IPS DF 19.7 (cell line): ENCODE measurements around the gene EXOC5.
"Not testable (repeated sequence)": the region's sequence is repeated elsewhere in the genome, so short reads cannot be mapped to it uniquely, and the experiment has no call there.

Experiments
- DNase-seq: peaks from one replicate; pipeline ENCODE4 v3.0.0-alpha.2; 2013; ENCODE audit warnings: low read depth, low spot score

Gene EXOC5

DNA sequence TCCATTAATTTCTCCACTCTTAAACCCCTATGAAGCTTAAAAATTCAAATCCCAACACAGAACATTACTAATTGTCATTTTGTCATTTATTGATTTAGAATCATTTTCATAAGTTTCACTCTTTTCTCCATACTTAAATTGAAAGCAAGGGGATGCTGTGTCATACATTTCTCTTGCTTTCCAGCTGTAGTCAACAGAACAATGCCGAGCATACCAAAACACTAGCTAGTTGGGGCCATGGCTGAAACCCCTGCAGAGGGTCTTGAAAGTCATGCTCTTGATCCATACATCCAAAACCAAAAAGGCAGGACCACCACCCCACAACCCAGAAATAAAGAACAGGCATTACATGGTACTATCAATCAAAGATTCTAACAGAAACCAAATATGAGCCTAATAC, 9.0 kb downstream of the EXOC5 start:
- no peak for DNase-seq

GRCh38 chr14:57258221-57258620, 10.5 kb downstream of the EXOC5 start:
- not testable (repeated sequence) for DNase-seq

DNA sequence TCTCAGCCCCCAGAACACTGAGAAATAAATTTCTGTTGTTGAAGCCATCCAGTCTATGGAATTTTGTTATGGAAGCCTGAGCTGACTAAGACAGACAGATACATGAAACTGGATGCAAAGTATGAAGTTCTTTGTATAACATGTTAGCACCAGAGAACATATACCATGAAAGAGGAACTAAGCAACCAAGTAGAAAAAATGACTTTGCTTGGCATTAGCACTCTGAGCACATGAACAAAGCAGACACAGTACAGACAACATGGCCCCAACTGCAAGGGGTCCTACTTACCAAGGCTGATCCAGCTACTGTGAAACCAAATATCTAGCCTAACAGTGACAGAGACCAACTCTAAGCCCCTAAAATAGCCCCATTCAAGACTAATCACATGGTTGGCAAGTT, 13.8 kb downstream of the EXOC5 start:
- DNase-seq: no peak

DNA sequence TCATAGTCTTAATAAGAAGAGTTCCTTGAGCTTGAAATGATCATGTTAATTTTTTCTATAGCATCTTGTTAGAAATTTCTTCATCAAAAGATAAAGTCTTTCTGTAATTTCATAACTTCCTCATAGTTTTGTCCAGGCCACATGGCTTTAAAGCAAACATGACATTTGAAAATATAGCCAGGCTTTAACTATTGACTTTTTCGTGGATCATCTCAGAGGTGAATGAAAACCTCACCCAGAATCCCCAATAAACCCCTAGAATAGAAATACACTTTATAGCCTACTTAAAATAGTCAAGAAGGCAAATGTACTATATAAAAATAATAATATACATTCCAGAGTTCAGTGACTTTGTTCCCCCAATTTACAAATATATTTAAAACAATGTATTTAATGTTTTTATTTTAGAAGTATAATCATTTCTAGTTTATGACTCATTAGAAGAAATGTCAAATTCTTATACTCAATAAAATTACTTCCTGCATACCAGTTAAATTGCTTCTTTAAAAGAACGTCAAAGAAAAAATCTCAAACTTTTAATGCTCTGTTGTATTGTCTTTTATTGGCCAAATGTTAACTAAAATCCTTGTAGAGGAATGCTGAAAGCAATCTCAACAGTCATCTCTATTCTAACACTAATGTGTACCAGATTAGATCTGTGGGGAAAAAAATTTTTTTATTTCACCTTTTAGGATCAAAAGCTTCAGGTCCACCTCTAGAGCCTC, 21.6 kb downstream of the EXOC5 start:
- DNase-seq: no peak

DNA sequence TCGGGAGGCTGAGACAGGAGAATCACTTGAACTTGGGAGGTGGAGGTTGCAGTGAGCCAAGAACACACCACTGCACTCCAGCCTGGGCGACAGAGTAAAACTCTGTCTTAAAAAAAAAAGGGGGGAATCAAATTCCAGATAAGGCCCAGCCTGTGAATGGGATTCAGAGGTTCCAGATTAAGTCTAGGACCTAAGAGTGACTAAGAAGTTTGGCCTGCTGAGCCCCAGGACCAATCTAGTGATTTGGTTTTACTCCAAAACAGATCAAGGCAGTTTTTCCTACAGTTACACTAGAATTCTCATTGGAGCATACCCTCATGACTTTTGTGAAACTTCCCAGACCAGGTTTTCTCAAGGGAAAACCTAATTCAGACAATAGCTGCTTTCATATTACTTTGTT, 22.8 kb downstream of the EXOC5 start:
- DNase-seq: no peak

- DNase-seq: no peak
Measured at GRCh38 chr14:57244106-57244505, 24.6 kb downstream of the EXOC5 start.

DNA sequence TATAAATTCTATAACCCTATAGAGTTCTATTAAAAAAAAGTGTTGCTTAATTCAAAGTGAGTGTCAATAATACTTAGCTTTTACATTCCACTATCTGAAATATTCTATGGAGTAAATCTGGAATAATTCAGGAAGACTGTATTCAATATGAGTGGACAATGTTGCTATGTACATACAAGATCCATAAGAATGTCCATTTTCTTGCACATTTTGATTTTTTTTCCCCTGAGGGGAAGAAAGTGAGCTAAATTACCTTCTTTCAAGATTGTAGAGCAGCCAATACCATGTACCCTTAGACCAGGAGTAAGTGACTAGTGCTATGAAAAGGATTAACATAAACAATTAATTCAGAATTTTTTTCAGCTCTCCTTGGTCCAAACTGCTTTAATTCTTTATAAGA, 25.4 kb downstream of the EXOC5 start:
- no peak for DNase-seq

- not testable (repeated sequence) for DNase-seq
Measured at GRCh38 chr14:57240115-57240514, 28.6 kb downstream of the EXOC5 start.

- DNase-seq: no peak
Measured at GRCh38 chr14:57232006-57232405, 36.7 kb downstream of the EXOC5 start.

- DNase-seq: not testable (repeated sequence)
Measured at GRCh38 chr14:57228320-57228719, 40.4 kb downstream of the EXOC5 start.

DNA sequence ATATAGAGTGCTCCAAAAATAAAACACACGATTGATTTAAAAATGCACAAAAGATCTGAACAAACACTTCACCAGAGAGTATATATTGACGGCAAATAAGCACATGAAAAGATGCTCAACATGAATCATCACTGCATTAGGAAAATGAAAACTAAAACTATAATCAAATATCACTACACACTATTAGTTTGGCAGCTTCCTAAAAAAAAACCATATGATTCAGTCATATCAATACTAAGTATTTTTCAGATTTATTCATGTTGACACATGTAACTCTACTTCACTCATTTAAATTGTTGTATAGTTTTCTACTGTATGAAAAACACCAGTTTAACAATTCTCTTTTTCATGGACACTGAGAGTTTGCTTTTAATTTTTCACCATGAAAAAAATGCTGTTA, 41.6 kb downstream of the EXOC5 start:
- DNase-seq: no peak

DNA sequence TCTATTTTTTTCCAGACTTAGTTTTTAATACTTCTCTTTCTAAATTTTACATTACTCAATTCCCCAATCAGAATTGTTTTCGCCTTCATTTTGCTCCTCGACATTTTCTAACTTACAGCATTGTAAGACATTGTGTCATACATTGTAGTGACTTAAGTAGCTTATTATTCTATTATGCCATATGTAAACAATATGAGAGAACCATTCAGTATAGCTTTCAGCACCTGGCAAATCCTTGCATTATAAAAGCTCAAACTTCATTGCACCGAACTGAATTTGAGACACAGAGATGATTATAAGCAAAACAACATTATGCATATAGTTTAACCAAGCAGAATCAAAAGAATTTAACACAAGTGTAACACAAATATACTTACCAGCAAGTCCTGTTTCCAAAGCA, 46.8 kb downstream of the EXOC5 start:
- DNase-seq: no peak

GRCh38 chr14:57212919-57213318, 55.8 kb downstream of the EXOC5 start:
- no peak for DNase-seq

GRCh38 chr14:57209561-57209960, 59.1 kb downstream of the EXOC5 start:
- DNase-seq: no peak

DNA sequence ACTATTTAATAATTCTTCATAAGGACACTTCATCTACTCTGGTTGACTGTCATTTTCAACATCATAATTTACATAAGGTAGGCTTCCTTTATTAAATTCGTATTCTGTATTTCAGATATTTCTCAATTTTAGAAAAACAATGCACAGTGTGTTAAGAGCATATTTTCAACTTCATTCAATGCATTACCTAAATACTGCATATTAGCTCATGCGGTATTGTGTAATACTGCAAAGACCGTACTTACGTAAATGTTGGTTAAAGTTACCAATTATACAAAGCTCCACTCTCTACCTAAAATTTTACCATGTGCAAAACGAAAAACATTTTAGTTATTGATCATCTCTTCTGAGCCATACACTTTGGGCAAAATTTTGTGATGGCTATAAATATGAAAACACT, 62.8 kb downstream of the EXOC5 start:
- DNase-seq: no peak

DNA sequence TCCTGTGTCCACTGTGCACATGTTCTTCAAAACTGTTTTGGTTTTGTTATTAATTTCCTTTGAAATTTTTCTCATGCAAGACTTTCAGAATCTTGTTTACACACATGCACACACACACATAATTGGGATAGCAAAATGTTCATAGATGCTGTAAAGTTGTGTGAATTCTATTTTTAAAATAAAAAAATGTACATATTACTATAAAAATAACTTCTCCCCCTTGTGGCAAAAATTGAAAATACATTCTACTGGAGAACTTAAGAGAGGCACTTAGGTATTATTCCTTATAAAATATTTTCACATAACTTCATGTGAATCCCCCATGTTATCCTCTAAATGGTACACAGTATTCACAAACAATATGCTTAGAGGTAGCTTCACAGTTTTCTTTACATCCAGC, 66.0 kb downstream of the EXOC5 start:
- DNase-seq: not testable (repeated sequence)

GRCh38 chr14:57199921-57200320, 68.8 kb downstream of the EXOC5 start:
- no peak for DNase-seq

DNA sequence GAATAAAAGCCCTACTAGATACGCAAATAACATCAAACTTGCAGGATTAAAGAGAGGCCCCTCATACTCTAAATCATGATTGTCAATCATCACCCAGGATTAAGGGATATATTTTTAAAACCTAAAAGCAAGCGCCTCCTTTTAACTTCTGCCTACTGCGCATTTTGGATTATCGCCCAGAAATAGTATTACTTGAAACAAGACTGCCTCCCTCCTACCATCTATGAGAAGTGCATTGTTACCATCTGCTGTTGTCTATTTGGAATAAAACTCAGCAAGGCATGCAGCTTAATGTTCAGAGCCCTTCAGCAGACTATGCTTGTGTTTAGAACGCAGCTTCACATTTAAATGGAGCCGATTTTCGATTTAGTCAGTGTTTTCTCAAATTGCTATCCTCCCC, 79.6 kb downstream of the EXOC5 start:
- no peak for DNase-seq

DNA sequence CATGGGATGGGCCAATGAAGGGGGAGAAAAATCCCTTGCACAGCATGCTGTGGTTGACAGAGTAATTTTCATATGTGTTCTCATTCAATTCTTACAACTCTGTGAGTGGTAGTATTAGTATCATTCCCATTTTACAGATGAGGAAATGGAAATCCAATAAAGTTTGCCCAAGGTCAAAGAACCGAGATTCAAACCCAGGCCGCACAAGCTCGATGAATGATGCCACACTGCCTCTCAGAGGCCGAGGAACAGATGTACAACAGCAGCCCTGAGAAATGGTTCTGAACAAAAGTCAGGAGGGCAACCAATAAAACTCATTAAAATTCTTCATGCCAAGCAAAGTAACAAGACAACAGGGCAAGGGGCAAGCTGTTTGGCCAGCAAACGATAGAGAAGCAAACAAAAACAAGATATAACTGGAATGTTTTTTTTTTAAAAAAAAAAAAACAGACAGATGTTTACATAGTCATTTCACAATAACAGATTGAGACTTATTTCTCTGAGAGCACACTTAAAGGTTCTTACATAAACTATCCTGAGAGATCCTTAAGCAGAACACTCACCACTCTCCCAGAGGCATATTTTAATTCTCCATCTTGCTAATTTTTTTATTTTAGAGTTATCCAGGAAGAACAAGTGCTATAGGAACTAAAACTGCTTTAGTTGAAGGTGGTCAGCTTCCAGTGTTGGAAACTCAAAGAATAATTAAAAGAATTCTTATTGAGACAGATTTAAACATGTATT, 85.8 kb downstream of the EXOC5 start:
- no peak for DNase-seq

- no peak for DNase-seq
Measured at GRCh38 chr14:57179273-57179672, 89.4 kb downstream of the EXOC5 start.

DNA sequence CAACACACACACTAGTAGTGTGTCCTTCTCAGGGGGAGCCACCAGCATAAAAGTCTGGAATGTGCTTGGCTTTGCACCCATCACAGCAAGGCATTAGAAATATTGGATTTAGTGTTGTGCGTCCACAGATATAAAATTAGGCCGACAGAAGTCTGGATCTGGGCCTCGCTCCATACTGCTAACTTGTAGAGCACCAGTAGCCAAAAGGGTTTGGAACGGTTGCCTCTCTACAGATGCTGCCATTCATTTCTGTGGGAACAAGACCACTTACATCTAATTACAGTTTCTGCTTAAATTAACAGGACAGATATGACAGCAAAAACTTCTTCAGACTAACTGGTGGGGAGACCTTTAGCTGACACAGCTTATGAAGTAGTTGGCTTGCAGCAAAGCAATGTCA, 94.2 kb downstream of the EXOC5 start:
- no peak for DNase-seq

GRCh38 chr14:57171903-57172302, 96.8 kb downstream of the EXOC5 start:
- DNase-seq: no peak

- no peak for DNase-seq
Measured at GRCh38 chr14:57171363-57171762, 97.3 kb downstream of the EXOC5 start.
